HCT116 (cell line): ENCODE data around the gene HOXD13. TPM values are rescaled to one million over a fixed set of nuclear protein-coding genes. Genes with fewer than 3 reads are reported as not detected.

Experiments used
- ATAC-seq: fragments of 200-7000 bp; cut with Tn5 transposase; 2 replicates; pipeline ENCODE4 v1.9.1; 2020; ENCODE audit warnings: mild to moderate bottlenecking, moderate library complexity
- Bru-seq: library from RNA; stranded (reverse); fragments of 400-500 nt; gene quantifications from one replicate; lab custom pipeline; 2021; lab: Mats Ljungman, UMichigan
- BruChase-seq, 2 experiments: library from RNA; stranded (reverse); fragments of 400-500 nt; gene quantifications; one replicate each; lab custom pipeline; 2021; lab: Mats Ljungman, UMichigan
- BruUV-seq: library from RNA; stranded (reverse); fragments of 400-500 nt; replicated peaks from 2 replicates; lab custom pipeline; 2021; lab: Mats Ljungman, UMichigan
- CTCF ChIA-PET: fragments of 300-600 bp; sonication (Branson Sonifier 250); formaldehyde crosslinking; loops from one replicate; lab custom pipeline; 2021; ENCODE audit warnings: antibody characterized with exemption; lab: Charles Lee
- POLR2A ChIA-PET: fragments of 300-600, 350-600 bp; sonication (Branson Sonifier 250); formaldehyde crosslinking; loops from one replicate; lab custom pipeline; 2021; ENCODE audit warnings: antibody characterized with exemption; lab: Charles Lee
- RAD21 ChIA-PET, 2 experiments: fragments of 300-600 bp; sonication (Branson Sonifier 250); formaldehyde crosslinking; loops; one replicate each; lab custom pipeline; 2023; ENCODE audit warnings: low total read pairs in 2 of 2; ENCODE audit not compliant: uncharacterized antibody in 2 of 2, unreplicated experiment in 2 of 2, low non-redundant PET in 1 of 2; lab: Charles Lee
- DNase-seq: peaks from one replicate; pipeline ENCODE4 v3.0.0-alpha.2; 2010; ENCODE audit warnings: low read depth, low spot score
- H2AFZ ChIP-seq: fragments of 200-600 bp; shearing (Covaris generic), sonication (generic); 2 replicates; pipeline ENCODE4 v1.6.1; 2017; ENCODE audit warnings: low read depth, mixed run types, mixed read lengths, antibody characterized with exemption, low read length; ENCODE audit not compliant: poor library complexity, severe bottlenecking
- H3K27ac ChIP-seq: 2 replicates; pipeline ENCODE4 v1.5.1; 2012; ENCODE audit warnings: low read depth, low read length
- H3K27me3 ChIP-seq: fragments of 200-600 bp; sonication (generic); 2 replicates; pipeline ENCODE4 v1.6.1; 2016; ENCODE audit warnings: mixed run types, low read length, mixed read lengths; ENCODE audit not compliant: insufficient read depth
- H3K36me3 ChIP-seq, 2 experiments: fragments of 200-500 bp in 1 of 2; fragments of 200-600 bp in 1 of 2; sonication (Bioruptor generic) in 1 of 2; sonication (generic) in 1 of 2; 2 replicates each; pipeline versions ENCODE4 v1.5.1 to v1.6.1; 2014 to 2016; ENCODE audit warnings: low read length in 2 of 2, inconsistent platforms in 1 of 2, mixed read lengths in 1 of 2, mixed run types in 1 of 2; ENCODE audit not compliant: insufficient read depth in 2 of 2, control insufficient read depth in 1 of 2
- H3K4me1 ChIP-seq, 2 experiments: fragments of 200-600 bp in 1 of 2; sonication (generic) in 1 of 2; 2 replicates each; pipeline versions ENCODE4 v1.5.1 to v1.6.1; 2012 to 2017; ENCODE audit warnings: low read length in 2 of 2, inconsistent platforms in 1 of 2, mild to moderate bottlenecking in 1 of 2, mixed read lengths in 1 of 2, mixed run types in 1 of 2, moderate library complexity in 1 of 2; ENCODE audit not compliant: insufficient read depth in 2 of 2, control insufficient read depth in 1 of 2
- H3K4me2 ChIP-seq: fragments of 200-600 bp; sonication (generic); 2 replicates; pipeline ENCODE4 v1.6.1; 2017; ENCODE audit warnings: mixed run types, low read length, mixed read lengths
- H3K4me3 ChIP-seq, 2 experiments: fragments of 200-600 bp in 1 of 2; sonication (generic) in 1 of 2; replicated peaks in 1 of 2; 2 replicates each; pipeline ENCODE4 v1.5.1; 2011 to 2016; ENCODE audit warnings: low read length in 2 of 2, control low read depth in 1 of 2, low read depth in 1 of 2, mild to moderate bottlenecking in 1 of 2, mixed read lengths in 1 of 2, mixed run types in 1 of 2
- H3K79me2 ChIP-seq: fragments of 200-600 bp; sonication (generic); 2 replicates; pipeline ENCODE4 v1.6.1; 2017; ENCODE audit warnings: mild to moderate bottlenecking, mixed run types, low read length, moderate library complexity, mixed read lengths; ENCODE audit not compliant: insufficient read depth
- H3K9ac ChIP-seq: fragments of 200-600 bp; sonication (generic); 2 replicates; pipeline ENCODE4 v1.6.1; 2016; ENCODE audit warnings: low read length, mixed read lengths
- H3K9me2 ChIP-seq: fragments of 200-600 bp; sonication (generic), shearing (Covaris generic); 2 replicates; pipeline ENCODE4 v1.6.1; 2017; ENCODE audit warnings: mixed run types, mild to moderate bottlenecking, moderate library complexity; ENCODE audit not compliant: insufficient read depth
- H3K9me3 ChIP-seq, 2 experiments: fragments of 200-500 bp in 1 of 2; fragments of 200-600 bp in 1 of 2; sonication (Bioruptor generic) in 1 of 2; sonication (generic) in 1 of 2; 2 replicates each; pipeline ENCODE4 v1.6.1; 2014 to 2017; ENCODE audit warnings: low read length in 2 of 2, mixed read lengths in 2 of 2, inconsistent platforms in 1 of 2, low read depth in 1 of 2, mild to moderate bottlenecking in 1 of 2, mixed run types in 1 of 2, moderate library complexity in 1 of 2; ENCODE audit not compliant: control insufficient read depth in 1 of 2, insufficient read depth in 1 of 2
- H4K20me1 ChIP-seq: fragments of 200-600 bp; sonication (generic), shearing (Covaris generic); 2 replicates; pipeline ENCODE4 v1.6.1; 2017; ENCODE audit warnings: mixed run types, mild to moderate bottlenecking, moderate library complexity; ENCODE audit not compliant: insufficient read depth
- ATF3 ChIP-seq: IDR thresholded peaks from 2 replicates; pipeline ENCODE4 v1.6.1; 2012
- CBX3 ChIP-seq: IDR thresholded peaks from 2 replicates; pipeline ENCODE4 v1.6.1; 2012; ENCODE audit warnings: low read depth
- CEBPB ChIP-seq: IDR thresholded peaks from 2 replicates; pipeline ENCODE4 v1.6.1; 2012; ENCODE audit warnings: low read depth
- CTCF ChIP-seq, 3 experiments: fragments of 200-600 bp in 1 of 3; sonication (generic) in 1 of 3; IDR thresholded peaks in 2 of 3; conservative IDR thresholded peaks in 1 of 3; 2 replicates each; pipeline ENCODE4 v1.5.1; 2012 to 2017; ENCODE audit warnings: low read depth in 2 of 3, low read length in 2 of 3, antibody characterized with exemption in 1 of 3, borderline replicate concordance in 1 of 3, control low read depth in 1 of 3, mild to moderate bottlenecking in 1 of 3, mixed read lengths in 1 of 3, mixed run types in 1 of 3, moderate library complexity in 1 of 3; ENCODE audit not compliant: insufficient read depth in 1 of 3
- JUND ChIP-seq: IDR thresholded peaks from 2 replicates; pipeline ENCODE4 v1.6.1; 2012
- MAX ChIP-seq: IDR thresholded peaks from 2 replicates; pipeline ENCODE4 v1.6.1; 2012
- REST ChIP-seq: IDR thresholded peaks from 2 replicates; pipeline ENCODE4 v1.6.1; 2012; ENCODE audit warnings: low read depth
- SP1 ChIP-seq: IDR thresholded peaks from 2 replicates; pipeline ENCODE4 v1.6.1; 2012; ENCODE audit warnings: low read depth
- SRF ChIP-seq: IDR thresholded peaks from 2 replicates; pipeline ENCODE4 v1.6.1; 2012; ENCODE audit warnings: low read depth
- TCF7L2 ChIP-seq: IDR thresholded peaks from 2 replicates; pipeline ENCODE4 v1.7.0; 2011; ENCODE audit warnings: borderline replicate concordance, inconsistent platforms; ENCODE audit not compliant: insufficient read depth, insufficient read length; ENCODE audit errors: extremely low read depth
- ZFX ChIP-seq: fragments of 450-650 bp; IDR thresholded peaks from 2 replicates; pipeline ENCODE4 v1.6.1; 2017
- ZNF274 ChIP-seq: fragments of 200-500 bp; sonication (Bioruptor generic); IDR thresholded peaks from 2 replicates; pipeline ENCODE4 v1.6.1; 2014; ENCODE audit warnings: mild to moderate bottlenecking, low read depth, low read length, inconsistent platforms
- intact Hi-C: fragments of 100-400 bp; cut with micrococcal nuclease; formaldehyde crosslinking; loops from 2 replicates; pipeline ENCODE4 v1.10.0; 2022
- long read RNA-seq: library from polyadenylated mRNA; unstranded; transcript quantifications from one replicate; pipeline ENCODE4 v2.0.0, GENCODE V29; 2021; ENCODE audit not compliant: unreplicated experiment
- polyA plus RNA-seq: library from polyadenylated mRNA; unstranded; fragments of >200 nt; gene quantifications from 2 replicates; pipeline ENCODE4 v1.2.1, GENCODE V29; 2012; ENCODE audit warnings: missing spikeins
- total RNA-seq: library from RNA; stranded (reverse); gene quantifications from one replicate; pipeline ENCODE4 v1.2.1, GENCODE V29; 2021; ENCODE audit not compliant: unreplicated experiment

Gene HOXD13
- total RNA-seq (not detected), Bru-seq, nascent RNA (not detected), BruChase-seq, experiment 1, labeled RNA remaining after a 6-hour chase (percentile 14 among the genes with signal in this experiment), BruChase-seq, experiment 2, labeled RNA remaining after a 2-hour chase (percentile 17 among the genes with signal in this experiment)
- polyA plus RNA-seq = not detected in 2 replicates
- long read RNA-seq = 0 reads

- Histone ChIP-seq H2AFZ (no peak within 1 kb of the TSS), H3K79me2 (no peaks in the 10 kb centered on the region), H3K9me3 (no peaks in the 10 kb centered on the region), H3K9ac (no peak within 1 kb of the TSS), H3K4me3 (no peak within 1 kb of the TSS), H3K4me2 (no peak within 1 kb of the TSS), H3K27me3 (no peaks in the 10 kb centered on the region), H3K36me3 (no peaks in the 10 kb centered on the region), H3K27ac (no peak within 1 kb of the TSS), H3K9me2 (no peaks in the 10 kb centered on the region), H3K4me1 (peaks cover 5 to 11% of the 10 kb centered on the region in 2 experiments; a peak in 3 of 4 replicates), H4K20me1 (no peaks in the 10 kb centered on the region)
- intact Hi-C loops = no loop called here
- ChIA-PET CTCF (no interaction called here), POLR2A (no interaction called here), RAD21 (no interaction called here)
- TF ChIP-seq SP1 (no peak), TCF7L2 (no peak), JUND (no peak), REST (no peak), CEBPB (no peak), CBX3 (no peak), CTCF (IDR thresholded peaks at IDR 0.05 in 2 of 3, conservative IDR thresholded peaks at IDR 0.05 in 1 of 3; ENCODE audit: borderline replicate concordance in 1 of 3, insufficient read depth in 1 of 3, low read depth in 2 of 3, low read length in 2 of 3) (no peak), ATF3 (no peak), ZFX (no peak), MAX (no peak), ZNF274 (no peak), SRF (no peak)
- ATAC-seq = no peak
- no TSS peak for BruUV-seq
- DNase-seq = no peak
Measured at GRCh38 chr2:176092270-176093144, at the start of gene HOXD13. HOXD13 (plus strand) TSS chr2:176092721; CDS start chr2:176092891, 170 bp downstream.
